IPS-11a (cell line): Measurements from ENCODE around the gene SYDE1.
A peak's percentile ranks its signal among the peaks of the same experiment; 100 is the strongest.

Experiments used
- H3K4me3 ChIP-seq: one replicate; pipeline ENCODE4 v1.5.1; 2013; ENCODE audit warnings: low read depth, low read length, control low read depth

The SYDE1 gene

DNA sequence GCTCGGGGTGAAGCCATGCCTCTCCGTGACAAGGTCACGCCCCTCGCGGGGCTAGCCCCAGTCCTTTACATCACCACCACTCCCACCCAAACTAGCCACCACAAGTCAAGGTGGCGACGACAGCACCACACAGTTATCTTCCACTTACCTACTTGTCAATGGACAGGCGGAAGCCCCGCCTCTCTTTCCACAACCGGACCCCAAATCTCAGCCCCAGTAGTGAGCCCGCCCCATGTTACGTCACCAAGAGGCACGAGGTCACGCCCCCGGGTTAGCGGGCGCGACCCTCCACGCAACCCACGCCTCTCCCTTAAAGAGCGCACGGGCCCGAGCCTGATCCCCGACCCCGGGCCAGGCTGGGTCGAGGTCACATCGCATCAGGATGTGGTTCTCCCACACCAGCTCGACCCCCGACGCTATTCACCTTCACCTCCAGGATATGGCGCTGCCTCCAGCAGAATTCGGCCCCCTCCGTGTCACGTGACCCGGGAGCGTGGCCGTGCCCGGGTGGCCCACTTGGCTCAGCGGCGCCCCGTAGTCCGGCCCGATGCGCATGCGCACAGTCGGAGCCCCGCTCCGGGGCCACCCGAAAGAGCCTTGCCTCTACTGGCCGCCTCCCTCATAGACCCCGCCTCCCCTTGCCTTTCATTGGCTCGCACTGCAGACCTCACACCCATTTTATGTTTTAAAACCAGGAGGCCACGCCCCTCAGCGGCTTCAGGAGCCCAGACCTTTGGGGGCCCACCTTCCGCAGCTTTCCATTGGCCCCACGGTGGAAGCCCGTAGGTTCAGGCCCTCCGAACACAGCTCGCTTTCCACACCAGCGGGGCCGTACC is 18.2 kb downstream of the SYDE1 start:
- peak overlapping the region; percentile 96 for H3K4me3 ChIP-seq

- no peak overlapping the region for H3K4me3 ChIP-seq
Measured at GRCh38 chr19:15126131-15126910, 19.1 kb downstream of the SYDE1 start.

DNA sequence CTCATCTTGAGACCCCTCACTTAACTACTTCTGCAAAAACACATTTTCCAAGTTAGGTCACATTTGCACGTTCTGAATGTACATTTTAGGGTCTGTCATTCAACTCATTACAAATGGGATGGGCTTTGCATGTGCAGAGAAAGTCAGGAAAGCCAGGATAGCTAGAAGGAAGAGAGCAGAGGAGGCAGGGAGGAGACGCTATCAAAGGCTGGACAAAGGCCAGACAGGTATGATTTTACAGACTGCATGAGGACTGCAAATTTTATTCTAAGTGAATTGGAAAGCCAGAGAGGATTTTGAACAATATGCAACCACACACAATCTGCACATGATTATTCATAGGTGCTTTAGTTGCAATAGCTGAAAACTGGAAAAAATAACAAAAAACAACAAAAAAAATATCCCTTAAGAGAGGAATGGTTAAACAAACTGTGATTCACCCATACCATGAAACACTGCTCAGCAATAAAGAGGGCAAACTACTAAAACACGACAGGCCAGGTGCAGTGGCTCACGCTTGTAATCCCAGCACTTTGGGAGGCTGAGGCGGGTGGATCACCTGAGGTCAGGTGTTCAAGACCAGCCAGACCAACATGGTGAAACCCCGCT is 21.1 kb downstream of the SYDE1 start:
- no peak overlapping the region for H3K4me3 ChIP-seq

GRCh38 chr19:15129856-15130585 is 22.8 kb downstream of the SYDE1 start:
- no peak overlapping the region for H3K4me3 ChIP-seq

DNA sequence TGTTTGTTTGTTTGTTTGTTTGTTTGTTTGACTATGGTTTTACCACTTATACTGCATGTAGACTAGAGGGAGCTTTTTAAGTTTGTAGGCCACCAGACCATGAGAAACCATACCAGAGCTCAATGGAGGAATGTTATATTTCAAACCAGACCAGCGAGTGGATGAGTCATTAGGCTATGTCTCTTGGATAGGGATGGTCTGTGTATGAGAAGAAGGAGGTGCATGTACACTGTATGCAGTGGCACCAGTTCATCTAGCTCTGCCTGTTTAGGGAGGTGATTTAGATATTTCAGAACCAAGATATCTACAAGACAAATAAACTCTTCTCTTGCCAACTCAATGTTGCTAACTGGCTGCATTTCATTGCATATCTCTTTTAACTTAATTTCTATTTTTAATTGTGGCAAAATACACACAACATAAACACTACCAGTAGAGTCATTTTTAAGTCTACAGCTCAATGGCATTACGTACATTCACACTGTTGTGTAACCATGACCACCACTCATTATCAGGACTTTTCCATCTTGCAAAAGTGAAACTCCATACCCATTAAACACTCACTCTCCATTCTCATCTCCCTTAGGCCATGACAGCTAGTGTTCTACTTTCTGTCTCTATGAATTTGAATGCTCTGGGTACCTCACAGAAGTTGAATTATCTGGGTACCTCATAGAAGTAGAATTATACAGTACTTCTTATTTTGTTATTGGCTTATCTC is 29.2 kb downstream of the SYDE1 start:
- no peak overlapping the region for H3K4me3 ChIP-seq

- H3K4me3 ChIP-seq: no peak overlapping the region
Measured at GRCh38 chr19:15137777-15138176, 30.6 kb downstream of the SYDE1 start.

GRCh38 chr19:15138427-15138826 is 31.2 kb downstream of the SYDE1 start:
- H3K4me3 ChIP-seq: no peak overlapping the region

DNA sequence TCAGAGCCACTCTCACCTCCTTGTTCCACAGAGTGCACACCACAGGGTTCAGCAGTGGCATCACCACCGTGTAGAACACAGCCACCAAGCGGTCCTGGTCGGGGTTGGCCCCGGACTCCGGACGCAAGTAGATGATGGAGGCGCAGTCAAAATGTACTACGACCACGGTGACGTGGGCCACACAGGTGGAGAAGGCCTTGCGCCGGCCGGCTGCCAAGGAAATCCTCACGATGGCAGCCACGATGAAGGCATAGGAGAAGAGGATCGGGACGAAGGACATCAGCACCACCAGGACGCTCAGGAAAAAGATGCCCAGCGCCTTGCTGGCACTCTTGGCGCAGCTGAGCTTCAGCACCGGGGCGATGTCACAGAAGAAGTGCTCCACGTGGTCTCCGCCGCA is 33.9 kb downstream of the SYDE1 start:
- H3K4me3 ChIP-seq: no peak overlapping the region

- no peak overlapping the region for H3K4me3 ChIP-seq
Measured at GRCh38 chr19:15142313-15142712, 35.1 kb downstream of the SYDE1 start.

DNA sequence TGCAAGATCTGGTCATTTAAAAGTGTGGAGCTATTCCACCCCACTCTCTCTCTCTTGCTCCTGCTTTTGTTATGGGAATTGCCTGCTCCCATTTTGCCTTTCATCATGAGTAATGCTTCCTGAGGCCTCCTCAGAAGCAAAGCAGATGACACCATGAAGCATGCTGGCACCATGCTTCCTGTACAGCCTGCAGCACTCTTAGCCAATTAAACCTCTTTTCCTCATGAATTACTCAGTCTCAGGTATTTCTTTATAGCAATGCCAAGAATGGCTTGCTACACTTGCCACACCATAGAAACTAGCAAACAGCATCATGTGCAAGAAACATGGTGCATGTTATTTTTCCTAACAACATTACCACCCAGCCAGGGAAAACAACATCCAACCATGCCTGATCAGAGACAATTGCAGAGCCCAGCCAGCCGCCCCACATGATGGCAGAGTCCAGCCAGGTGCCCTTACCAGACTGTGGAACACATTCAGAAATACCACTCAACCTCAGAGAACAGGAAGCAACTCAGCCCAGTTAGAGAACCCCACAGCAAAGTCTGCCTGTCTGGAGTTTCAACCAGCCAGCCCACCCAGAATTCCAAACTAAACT is 36.9 kb downstream of the SYDE1 start:
- no peak overlapping the region for H3K4me3 ChIP-seq

DNA sequence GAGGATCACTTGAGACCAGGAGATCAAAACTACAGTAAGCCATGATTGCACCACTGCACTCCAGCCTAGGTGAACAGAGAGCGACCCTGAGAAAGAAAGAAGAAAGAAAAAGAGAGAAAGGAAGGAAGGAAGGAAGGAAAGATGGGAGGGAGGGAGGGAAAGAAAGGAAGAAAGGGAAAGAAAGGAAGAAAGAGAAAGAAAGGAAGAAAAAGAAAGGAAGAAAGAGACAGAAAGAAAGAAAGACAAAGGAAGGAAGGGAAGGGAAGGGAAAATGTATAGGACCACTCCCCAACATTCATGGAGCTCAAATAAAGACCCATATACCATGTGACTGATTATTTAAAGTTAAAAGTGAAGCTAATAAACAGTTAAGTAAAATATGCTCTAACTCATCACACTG is 39.9 kb downstream of the SYDE1 start:
- H3K4me3 ChIP-seq: no peak overlapping the region

DNA sequence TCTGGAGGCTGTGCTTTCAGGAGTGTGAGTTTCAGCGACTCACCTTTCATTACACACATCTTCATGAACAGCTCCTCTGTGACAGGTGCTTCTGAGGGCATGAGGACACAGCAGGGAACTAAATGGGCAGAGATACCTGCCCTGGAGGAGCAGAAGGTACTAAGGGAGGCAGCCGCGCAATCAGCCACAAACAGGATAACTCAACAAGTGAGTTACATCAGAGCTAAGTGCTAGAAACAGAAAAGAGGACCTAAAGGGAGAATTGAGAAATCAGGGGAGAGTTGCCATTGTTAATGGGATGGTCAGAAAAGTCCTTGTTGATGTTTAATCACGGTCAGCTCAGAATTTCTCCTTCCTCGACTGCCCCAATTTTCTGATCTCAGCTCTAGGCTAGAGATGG is 42.5 kb downstream of the SYDE1 start:
- H3K4me3 ChIP-seq: no peak overlapping the region

- H3K4me3 ChIP-seq: no peak overlapping the region
Measured at GRCh38 chr19:15154002-15154612, 46.9 kb downstream of the SYDE1 start.

DNA sequence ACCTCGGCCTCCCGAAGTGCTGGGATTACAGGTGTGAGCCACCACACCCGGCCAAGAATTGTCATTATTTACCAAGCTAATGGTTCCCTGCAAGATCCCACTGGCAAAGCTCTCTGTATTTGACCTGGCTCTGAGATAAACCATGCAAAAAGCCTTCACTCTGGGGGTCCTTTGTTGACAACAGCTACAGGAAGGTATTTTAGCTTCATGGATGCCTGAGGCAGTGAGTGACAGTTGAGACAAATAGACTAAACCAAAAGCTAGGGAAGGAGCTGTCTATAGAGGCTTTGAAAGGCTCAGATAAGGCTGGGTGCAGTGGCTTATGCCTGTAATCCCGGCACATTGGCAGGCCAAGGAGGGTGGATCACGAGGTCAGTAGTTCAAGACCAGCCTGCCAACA is 48.1 kb downstream of the SYDE1 start:
- H3K4me3 ChIP-seq: no peak overlapping the region

- H3K4me3 ChIP-seq: no peak overlapping the region
Measured at GRCh38 chr19:15156391-15156790, 49.2 kb downstream of the SYDE1 start.

DNA sequence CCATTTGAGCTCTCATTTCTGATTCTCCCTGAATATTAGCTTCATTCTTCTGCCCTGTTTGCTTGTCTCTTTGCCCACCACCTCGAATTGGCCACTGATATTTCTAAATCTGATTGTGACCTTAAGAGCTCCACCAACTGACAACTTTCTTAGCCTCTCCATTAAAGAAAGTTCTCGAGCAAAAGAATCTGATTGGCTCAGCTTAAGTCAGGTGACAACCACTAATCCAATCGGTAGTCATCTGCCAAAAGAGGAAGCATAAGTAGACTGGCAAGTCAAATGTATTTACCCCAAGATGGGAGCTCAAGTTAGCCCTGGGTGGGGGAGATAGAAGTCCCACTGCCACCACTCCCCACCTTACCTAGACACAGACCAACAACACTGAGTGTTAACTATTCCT is 52.0 kb downstream of the SYDE1 start:
- no peak overlapping the region for H3K4me3 ChIP-seq

GRCh38 chr19:15161028-15161984 is 54.1 kb downstream of the SYDE1 start:
- no peak overlapping the region for H3K4me3 ChIP-seq
